ENCODE results near the gene VSIG2.

VSIG2 gene

DNA sequence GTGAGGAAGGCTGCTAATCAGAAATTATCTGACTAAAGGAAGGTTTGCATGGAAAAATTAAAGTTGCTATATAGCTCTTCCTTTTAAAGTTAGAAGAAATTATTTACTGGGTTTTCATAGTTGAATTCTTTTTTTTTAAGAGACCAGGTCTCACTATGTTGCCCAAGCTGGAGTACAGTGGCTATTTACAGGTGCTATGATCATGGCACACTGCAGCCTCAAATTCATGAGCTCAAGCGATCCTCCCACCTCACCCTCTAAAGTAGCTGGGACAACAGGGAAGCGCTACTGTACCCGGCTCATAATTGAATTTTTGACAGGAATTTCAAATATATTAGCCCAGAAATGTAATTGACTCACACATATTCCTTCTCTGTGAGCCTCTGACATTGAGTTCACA is 44.3 kb upstream of the VSIG2 start:
- DNase-seq = no peak
- in situ Hi-C loops (cut with HindIII; ENCODE audit: low pct_ligation_motif_present, low sequenced_read_pairs) = no loop called here
- no peaks in the 10 kb centered on the region for H3K36me3 ChIP-seq (replicated peaks)

DNA sequence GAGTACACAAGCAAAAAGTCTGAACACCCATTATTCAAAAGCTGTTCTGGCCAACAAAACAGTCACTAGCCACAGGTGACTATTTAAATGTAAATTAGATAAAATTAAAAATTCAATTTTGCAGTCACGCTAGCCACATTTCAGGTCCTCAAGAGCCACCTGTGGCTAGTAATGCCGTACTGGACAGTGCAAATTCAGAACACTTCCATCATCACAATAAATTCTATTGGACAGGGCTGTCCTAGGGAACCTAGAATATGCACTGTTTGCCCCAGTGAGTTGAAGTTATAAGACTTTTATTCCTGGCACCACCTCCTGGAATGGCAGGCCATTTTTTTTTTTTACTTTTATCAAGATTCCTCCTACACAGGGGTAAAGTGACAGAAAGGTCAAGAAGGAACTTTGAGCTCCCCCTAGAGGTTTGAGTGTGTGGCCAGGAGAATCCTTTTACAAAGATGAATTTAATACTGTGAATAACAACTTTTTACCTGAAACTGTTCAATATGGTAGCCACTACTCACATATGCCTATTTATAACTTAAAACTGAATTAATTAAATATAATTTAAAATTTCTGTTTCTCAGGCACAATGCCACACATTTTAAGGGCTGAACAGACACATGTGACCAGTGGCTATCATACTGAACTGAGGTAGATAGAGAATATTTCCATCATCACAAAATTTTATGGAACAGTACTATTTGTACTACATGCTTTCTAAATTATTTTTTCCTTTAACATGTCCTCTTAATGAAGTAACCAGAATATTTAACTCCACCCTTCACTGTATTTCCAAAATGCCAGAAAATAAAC is 41.6 kb upstream of the VSIG2 start:
- H3K27me3 ChIP-seq (replicated peaks) = no peaks in the 10 kb centered on the region
- in situ Hi-C loops (cut with HindIII; ENCODE audit: low pct_ligation_motif_present, low sequenced_read_pairs) = no loop called here
- H3K27ac ChIP-seq = no peak overlapping the region
- H3K4me3 ChIP-seq (ENCODE audit: low read depth, low read length) = no peak overlapping the region
- H3K36me3 ChIP-seq (replicated peaks) = no peaks in the 10 kb centered on the region
- DNase-seq = no peak
- TF ChIP-seq, protein P1, sequence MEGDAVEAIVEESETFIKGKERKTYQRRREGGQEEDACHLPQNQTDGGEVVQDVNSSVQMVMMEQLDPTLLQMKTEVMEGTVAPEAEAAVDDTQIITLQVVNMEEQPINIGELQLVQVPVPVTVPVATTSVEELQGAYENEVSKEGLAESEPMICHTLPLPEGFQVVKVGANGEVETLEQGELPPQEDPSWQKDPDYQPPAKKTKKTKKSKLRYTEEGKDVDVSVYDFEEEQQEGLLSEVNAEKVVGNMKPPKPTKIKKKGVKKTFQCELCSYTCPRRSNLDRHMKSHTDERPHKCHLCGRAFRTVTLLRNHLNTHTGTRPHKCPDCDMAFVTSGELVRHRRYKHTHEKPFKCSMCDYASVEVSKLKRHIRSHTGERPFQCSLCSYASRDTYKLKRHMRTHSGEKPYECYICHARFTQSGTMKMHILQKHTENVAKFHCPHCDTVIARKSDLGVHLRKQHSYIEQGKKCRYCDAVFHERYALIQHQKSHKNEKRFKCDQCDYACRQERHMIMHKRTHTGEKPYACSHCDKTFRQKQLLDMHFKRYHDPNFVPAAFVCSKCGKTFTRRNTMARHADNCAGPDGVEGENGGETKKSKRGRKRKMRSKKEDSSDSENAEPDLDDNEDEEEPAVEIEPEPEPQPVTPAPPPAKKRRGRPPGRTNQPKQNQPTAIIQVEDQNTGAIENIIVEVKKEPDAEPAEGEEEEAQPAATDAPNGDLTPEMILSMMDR (IDR thresholded peaks at IDR 0.05; ENCODE audit: low read depth, low read length, missing control alignments) = peak; percentile 79

More for the DNA sequence above, 44.3 kb upstream of the VSIG2 start:
- Histone ChIP-seq H3K27me3 (replicated peaks) (no peaks in the 10 kb centered on the region), H3K4me3 (ENCODE audit: low read depth, low read length) (no peak overlapping the region), H3K27ac (no peak overlapping the region)
- TF ChIP-seq, protein P1 (IDR thresholded peaks at IDR 0.05; ENCODE audit: low read depth, low read length, missing control alignments) = no peak

DNA sequence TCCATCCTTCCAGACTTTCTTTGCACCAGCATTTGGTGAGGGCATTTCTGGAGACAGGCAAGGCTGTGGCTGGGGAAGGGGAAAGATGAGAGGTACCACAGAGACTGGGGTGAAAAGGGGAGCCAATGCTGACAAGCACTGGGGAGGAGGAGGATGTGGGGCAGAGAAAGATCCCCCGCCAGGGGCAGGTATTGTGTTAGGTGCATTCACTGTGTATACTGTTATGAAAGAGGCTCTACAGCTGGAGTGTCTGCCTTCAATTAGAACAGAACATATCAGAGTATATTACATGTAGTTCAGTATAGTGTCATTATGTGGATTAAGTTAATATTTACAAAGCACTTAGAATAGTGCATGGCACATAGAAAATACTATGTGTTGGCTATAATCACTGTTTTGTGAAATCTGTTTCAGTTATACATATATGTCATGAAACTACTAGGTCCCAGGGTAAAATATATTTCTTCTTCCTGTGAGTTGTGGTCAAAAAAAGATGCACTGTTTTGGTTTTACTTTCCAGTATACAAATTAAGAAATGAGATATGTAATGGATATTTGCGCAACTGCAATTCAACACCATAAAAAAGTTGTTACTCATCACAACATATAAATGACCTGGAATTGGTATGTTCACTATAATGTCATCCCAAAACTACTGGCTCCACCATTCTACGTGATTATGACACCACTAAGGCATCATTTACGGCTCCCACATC is 39.7 kb upstream of the VSIG2 start:
- no peaks in the 10 kb centered on the region for H3K27me3 ChIP-seq (replicated peaks)
- DNase-seq = no peak
- no peak overlapping the region for H3K4me3 ChIP-seq (ENCODE audit: low read depth, low read length)
- in situ Hi-C loops (cut with HindIII; ENCODE audit: low pct_ligation_motif_present, low sequenced_read_pairs) = no loop called here
- H3K27ac ChIP-seq = no peak overlapping the region
- TF ChIP-seq, protein P1 (IDR thresholded peaks at IDR 0.05; ENCODE audit: low read depth, low read length, missing control alignments) = no peak
- no peaks in the 10 kb centered on the region for H3K36me3 ChIP-seq (replicated peaks)

DNA sequence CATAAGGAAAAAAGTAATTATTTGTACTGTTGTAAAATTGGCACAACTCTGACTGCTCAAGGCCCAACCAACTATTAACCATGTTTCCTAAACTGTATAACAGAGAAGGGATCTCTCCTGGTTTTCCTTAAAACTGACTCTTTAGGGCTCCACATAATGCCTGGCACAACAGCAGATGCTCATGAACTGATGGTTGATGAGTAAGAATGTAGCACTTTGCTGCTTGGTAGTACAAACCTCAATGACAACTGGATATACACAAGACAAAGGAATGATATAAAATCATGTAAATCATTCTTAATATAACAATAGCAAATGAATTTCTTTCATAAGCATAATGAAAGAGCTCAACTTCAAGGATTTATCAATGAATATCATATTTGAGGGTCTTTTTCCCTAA is 36.5 kb upstream of the VSIG2 start:
- TF ChIP-seq, protein P1 (IDR thresholded peaks at IDR 0.05; ENCODE audit: low read depth, low read length, missing control alignments) = no peak
- H3K27me3 ChIP-seq (replicated peaks) = no peaks in the 10 kb centered on the region
- H3K27ac ChIP-seq = no peak overlapping the region
- no peak for DNase-seq
- H3K4me3 ChIP-seq (ENCODE audit: low read depth, low read length) = no peak overlapping the region
- in situ Hi-C loops (cut with HindIII; ENCODE audit: low pct_ligation_motif_present, low sequenced_read_pairs) = no loop called here
- H3K36me3 ChIP-seq (replicated peaks) = no peaks in the 10 kb centered on the region

DNA sequence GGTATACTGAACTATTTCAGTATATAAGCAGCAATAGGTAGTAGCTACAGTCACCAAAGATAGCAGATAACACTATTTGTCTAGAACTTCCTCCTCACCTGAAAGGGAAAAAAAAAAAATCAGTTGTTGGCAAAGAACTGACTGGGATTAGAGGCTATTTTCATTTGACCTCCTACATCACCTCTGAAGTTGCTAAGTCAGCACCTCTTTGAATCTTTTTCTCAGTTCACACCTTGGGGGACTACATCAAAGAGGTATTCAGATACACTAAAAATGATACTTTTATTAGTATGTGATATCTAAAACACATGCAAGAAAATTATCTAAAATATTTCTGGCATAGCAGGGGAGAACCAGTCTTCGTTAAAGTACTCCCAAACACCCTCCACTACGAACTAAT is 32.0 kb upstream of the VSIG2 start:
- no peak for DNase-seq
- in situ Hi-C loops (cut with HindIII; ENCODE audit: low pct_ligation_motif_present, low sequenced_read_pairs) = no loop called here
- Histone ChIP-seq H3K27ac (no peak overlapping the region), H3K27me3 (replicated peaks) (no peaks in the 10 kb centered on the region), H3K36me3 (replicated peaks) (no peaks in the 10 kb centered on the region), H3K4me3 (ENCODE audit: low read depth, low read length) (no peak overlapping the region)
- TF ChIP-seq, protein P1 (IDR thresholded peaks at IDR 0.05; ENCODE audit: low read depth, low read length, missing control alignments) = no peak

Data from brain microvascular endothelial cell (primary cell).